Retinal pigment epithelial cell (primary cell): ENCODE data around the gene BATF3.

Experiments
- DNase-seq: peaks from one replicate; pipeline ENCODE4 v3.0.0-alpha.2; 2010; ENCODE audit warnings: low read depth
- H3K4me3 ChIP-seq: 2 replicates; pipeline ENCODE4 v1.5.1; 2011; ENCODE audit warnings: mild to moderate bottlenecking, low read length, control low read depth, moderate library complexity
- TF ChIP-seq, protein P1 (sequence below): conservative IDR thresholded peaks from 2 replicates; pipeline ENCODE4 v1.5.1; 2011; ENCODE audit warnings: low read depth, low read length, control low read depth, inconsistent platforms

BATF3 gene

DNA sequence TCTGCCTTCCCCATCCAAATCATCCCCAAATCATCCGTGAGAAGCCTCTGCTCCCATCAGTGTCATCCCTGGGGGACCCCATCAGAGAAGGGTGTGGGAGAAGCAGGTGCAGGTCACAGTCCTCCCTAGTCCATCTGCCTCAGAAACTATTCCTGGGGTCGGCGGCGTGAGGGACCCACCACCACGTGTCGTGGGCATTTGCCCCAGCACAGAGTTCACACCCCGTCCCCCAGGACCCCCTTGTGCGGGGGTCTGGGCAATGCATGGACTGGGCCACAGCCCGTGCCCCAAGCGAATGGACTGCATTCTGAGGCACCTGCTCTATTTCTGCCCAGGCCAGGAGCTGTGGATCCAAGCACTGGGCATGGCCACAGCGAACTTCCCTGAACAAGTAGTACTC is 52.6 kb downstream of the BATF3 start:
- TF ChIP-seq, protein P1, sequence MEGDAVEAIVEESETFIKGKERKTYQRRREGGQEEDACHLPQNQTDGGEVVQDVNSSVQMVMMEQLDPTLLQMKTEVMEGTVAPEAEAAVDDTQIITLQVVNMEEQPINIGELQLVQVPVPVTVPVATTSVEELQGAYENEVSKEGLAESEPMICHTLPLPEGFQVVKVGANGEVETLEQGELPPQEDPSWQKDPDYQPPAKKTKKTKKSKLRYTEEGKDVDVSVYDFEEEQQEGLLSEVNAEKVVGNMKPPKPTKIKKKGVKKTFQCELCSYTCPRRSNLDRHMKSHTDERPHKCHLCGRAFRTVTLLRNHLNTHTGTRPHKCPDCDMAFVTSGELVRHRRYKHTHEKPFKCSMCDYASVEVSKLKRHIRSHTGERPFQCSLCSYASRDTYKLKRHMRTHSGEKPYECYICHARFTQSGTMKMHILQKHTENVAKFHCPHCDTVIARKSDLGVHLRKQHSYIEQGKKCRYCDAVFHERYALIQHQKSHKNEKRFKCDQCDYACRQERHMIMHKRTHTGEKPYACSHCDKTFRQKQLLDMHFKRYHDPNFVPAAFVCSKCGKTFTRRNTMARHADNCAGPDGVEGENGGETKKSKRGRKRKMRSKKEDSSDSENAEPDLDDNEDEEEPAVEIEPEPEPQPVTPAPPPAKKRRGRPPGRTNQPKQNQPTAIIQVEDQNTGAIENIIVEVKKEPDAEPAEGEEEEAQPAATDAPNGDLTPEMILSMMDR, result no peak
- H3K4me3 ChIP-seq, result no peak overlapping the region
- DNase-seq, result no peak

DNA sequence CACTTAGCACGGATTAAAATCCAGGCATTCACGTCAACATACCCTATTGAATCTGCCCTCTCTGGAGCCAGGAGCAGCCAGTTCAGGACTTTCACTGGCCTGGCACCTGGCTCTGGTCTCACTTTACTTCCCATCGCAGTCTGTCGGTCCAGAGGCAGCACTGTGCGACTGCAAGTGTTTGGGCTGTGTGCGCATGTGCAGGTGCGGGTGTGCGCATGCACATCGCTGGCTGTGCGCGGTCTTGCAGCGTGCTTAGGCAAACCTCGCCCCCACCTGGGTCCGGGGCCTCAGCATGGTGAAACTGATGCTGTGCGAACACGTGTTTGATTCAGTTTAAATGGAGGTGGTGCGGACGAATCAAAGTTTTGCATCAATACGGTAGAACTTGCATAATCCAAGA is 53.1 kb downstream of the BATF3 start:
- no peak for DNase-seq
- TF ChIP-seq, protein P1, result no peak
- no peak overlapping the region for H3K4me3 ChIP-seq

DNA sequence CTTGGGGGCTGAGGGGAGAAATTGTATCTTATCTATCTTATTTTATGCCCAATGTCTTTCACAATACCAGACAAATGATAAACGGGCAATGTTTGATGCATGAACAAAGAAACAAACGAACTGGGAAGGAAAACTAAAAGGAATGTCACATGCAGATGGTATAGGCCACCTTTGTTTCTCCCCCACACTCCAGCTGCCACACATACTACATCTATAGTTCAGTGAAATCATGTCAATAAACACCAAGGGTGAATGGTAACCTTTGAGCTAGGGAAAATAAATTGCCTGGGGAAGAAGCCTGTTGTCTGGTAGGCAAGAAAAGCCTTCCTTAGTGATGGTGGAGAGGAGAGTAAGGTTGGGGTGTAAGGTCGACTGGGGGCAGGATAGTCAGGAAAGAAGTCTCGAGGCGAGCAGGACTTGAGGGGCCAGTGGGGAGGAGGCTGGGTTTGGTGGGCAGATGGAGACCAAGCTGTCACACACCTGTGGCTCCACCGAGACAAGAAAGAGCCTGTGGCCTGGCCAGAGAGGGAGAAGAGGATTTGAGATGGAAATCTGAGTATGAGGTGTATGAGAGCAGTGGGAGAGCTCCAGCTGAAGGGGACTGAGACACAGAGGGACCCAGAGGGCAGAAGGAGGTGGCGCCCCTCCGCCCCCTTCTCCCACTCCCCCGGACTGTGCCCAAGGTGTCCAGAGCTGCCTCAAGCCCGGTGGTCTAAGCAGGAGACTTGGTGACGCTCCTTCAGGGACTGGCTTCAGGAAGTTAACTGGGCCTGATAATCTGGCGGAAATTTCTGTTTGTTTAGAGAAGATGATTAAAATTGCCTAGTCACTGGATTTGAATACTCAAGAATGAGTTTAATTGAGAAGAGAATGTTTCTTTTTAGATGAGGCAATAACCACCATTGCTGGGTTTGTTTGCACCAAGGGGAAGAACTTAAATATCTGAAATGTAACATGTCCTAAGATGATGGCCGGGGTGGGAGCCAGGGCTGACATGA is 53.8 kb downstream of the BATF3 start:
- TF ChIP-seq, protein P1, result no peak
- DNase-seq, result no peak
- H3K4me3 ChIP-seq, result no peak overlapping the region

DNA sequence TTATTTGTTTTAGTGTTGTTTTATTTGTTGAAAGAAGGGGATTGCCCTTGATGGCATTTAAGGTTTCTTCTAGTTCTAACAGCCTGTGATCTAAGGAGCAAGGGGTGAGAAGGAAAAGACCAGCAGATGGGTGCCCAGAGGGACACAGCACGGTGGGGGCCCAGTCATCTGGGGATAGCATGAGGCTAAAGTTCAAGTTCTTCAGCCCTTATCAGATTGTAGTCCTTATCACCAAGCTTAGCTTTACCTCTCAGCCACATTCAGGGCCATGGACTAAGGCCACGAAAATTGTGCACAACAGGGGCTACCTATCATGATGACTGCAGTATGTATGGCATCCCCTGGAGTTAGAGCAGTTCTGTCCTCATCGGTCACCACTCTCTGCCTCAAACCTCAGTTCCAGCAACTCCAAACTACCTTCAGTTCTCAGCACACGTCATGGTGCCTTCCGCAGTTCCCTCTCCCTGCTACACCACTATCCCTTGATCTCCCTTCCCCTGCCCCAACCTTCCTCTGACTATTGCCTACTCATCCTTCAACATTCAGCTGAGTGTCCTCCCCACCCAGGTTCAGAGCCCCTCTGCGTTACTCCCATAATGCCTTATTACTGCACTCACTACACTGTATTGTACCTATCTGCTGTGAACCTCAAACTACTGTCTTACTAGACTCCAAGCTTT is 54.6 kb downstream of the BATF3 start:
- H3K4me3 ChIP-seq, result no peak overlapping the region
- no peak for DNase-seq
- TF ChIP-seq, protein P1, result no peak

DNA sequence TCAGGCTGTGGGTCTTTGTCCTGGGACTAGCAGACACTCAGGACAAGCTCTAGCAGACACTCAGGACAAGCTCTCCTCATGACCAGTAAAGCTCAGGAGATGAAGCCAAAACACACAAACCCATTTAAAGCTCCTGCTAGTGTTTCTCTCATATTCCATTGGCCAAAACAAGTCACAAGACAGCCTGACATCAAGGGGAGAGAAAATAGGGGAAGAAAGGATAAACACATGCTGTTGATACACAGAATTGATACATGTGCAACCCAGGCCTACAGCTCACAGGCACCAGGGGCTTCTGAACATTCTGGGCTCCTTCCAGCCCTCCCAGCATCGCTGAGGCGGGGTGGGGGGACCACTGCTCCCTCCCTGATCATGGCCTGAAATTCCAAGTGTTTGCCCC is 55.8 kb downstream of the BATF3 start:
- TF ChIP-seq, protein P1, result no peak
- DNase-seq, result no peak
- no peak overlapping the region for H3K4me3 ChIP-seq

DNA sequence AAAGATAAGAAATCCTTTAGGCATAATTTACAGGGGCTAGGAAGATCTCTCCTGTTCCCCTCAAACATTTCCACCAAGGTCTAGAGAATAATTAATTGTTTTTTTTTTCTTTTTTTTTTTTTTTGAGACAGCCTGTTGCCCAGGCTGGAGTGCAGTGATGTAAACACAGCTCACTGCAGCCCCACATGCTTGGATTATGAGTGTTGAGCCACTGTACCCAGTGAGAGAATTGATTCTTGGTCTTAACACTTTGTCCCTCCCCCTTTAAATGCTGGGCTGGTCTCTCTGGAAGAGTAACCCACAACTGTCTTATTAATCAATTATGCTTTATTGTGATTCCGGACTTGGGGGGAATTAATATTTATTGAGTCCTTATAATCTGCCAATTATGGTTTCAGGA is 57.7 kb downstream of the BATF3 start:
- no peak for DNase-seq
- no peak overlapping the region for H3K4me3 ChIP-seq
- TF ChIP-seq, protein P1, result no peak
